PC-3 (cell line): ENCODE measurements around the gene GTF2A1L. TPM values are rescaled to one million over a fixed set of nuclear protein-coding genes. Genes with fewer than 3 reads are reported as not detected.

Experiments used
- ATAC-seq: fragments of 200-7000 bp; cut with Tn5 transposase; 2 replicates; pipeline ENCODE4 v1.9.1; 2020; ENCODE audit warnings: mild to moderate bottlenecking, moderate library complexity
- BruUV-seq: library from RNA; stranded (reverse); fragments of 400-500 nt; replicated peaks from 2 replicates; lab custom pipeline; 2021; lab: Mats Ljungman, UMichigan
- CTCF ChIA-PET: fragments of 300-600 bp; sonication (Branson Sonifier 250); formaldehyde crosslinking; loops from one replicate; lab custom pipeline; 2022; ENCODE audit warnings: antibody characterized with exemption; lab: Charles Lee
- POLR2A ChIA-PET: fragments of 300-600 bp; sonication (Branson Sonifier 250); formaldehyde crosslinking; loops from one replicate; lab custom pipeline; 2022; ENCODE audit warnings: antibody characterized with exemption; ENCODE audit not compliant: unreplicated experiment; lab: Charles Lee
- DNase-seq: peaks from one replicate; pipeline ENCODE4 v3.0.0-alpha.2; 2015
- H2AFZ ChIP-seq: fragments of 300-600 bp; sonication (generic); 2 replicates; pipeline ENCODE4 v1.6.0; 2016; ENCODE audit warnings: antibody characterized with exemption, low read length
- H3F3A ChIP-seq: fragments of 300-600 bp; sonication (generic); one replicate; pipeline ENCODE4 v1.6.0; 2017; ENCODE audit warnings: antibody characterized with exemption, low read length, control low read depth, mild to moderate bottlenecking; ENCODE audit not compliant: unreplicated experiment
- H3K27ac ChIP-seq: fragments of 300-600 bp; sonication (generic); 2 replicates; pipeline ENCODE4 v1.5.1; 2016; ENCODE audit warnings: mild to moderate bottlenecking, low read length
- H3K27me3 ChIP-seq: fragments of 300-600 bp; sonication (generic); 2 replicates; pipeline ENCODE4 v1.6.1; 2016; ENCODE audit warnings: low read length, mixed read lengths
- H3K36me3 ChIP-seq: fragments of 300-600 bp; sonication (generic); 2 replicates; pipeline ENCODE4 v1.6.1; 2016; ENCODE audit warnings: low read depth, mixed run types, low read length, mixed read lengths
- H3K4me1 ChIP-seq: fragments of 300-600 bp; sonication (generic); 2 replicates; pipeline ENCODE4 v1.5.1; 2016; ENCODE audit warnings: low read length; ENCODE audit not compliant: insufficient read depth
- H3K4me2 ChIP-seq: fragments of 300-600 bp; sonication (generic); 2 replicates; pipeline ENCODE4 v1.6.0; 2016; ENCODE audit warnings: low read length
- H3K4me3 ChIP-seq: fragments of 300-600 bp; sonication (generic); 2 replicates; pipeline ENCODE4 v1.5.1; 2016; ENCODE audit warnings: mild to moderate bottlenecking, low read length, mixed read lengths
- H3K79me2 ChIP-seq: fragments of 300-600 bp; sonication (generic); 2 replicates; pipeline ENCODE4 v1.6.1; 2017; ENCODE audit warnings: low read length, mixed read lengths
- H3K9ac ChIP-seq: fragments of 300-600 bp; sonication (generic); 2 replicates; pipeline ENCODE4 v1.6.0; 2016; ENCODE audit warnings: mild to moderate bottlenecking, low read length
- H3K9me2 ChIP-seq: fragments of 300-600 bp; sonication (generic); replicated peaks from 2 replicates; pipeline ENCODE4 v1.6.1; 2016; ENCODE audit warnings: mixed run types, low read length, mixed read lengths
- H3K9me3 ChIP-seq: fragments of 300-600 bp; sonication (generic); 2 replicates; pipeline ENCODE4 v1.6.1; 2016; ENCODE audit warnings: low read length, mixed read lengths
- H4K20me1 ChIP-seq: fragments of 300-600 bp; sonication (generic); 2 replicates; pipeline ENCODE4 v1.6.1; 2016; ENCODE audit warnings: low read length, mixed read lengths
- EZH2 ChIP-seq: fragments of 300-600 bp; sonication (generic); IDR thresholded peaks from one replicate; pipeline ENCODE4 v1.6.1; 2017; ENCODE audit warnings: antibody characterized with exemption, mild to moderate bottlenecking, low read length; ENCODE audit not compliant: unreplicated experiment
- EZH2phosphoT487 ChIP-seq: fragments of 300-600 bp; sonication (generic); IDR thresholded peaks from 2 replicates; pipeline ENCODE4 v1.6.1; 2018; ENCODE audit warnings: mild to moderate bottlenecking, antibody characterized with exemption, low read length, borderline replicate concordance
- intact Hi-C: fragments of 100-400 bp; cut with micrococcal nuclease; formaldehyde crosslinking; loops from 2 replicates; pipeline ENCODE4 v1.9.0; 2023
- total RNA-seq: library from RNA; depleted of rRNA; stranded (reverse); fragments of >200 nt; gene quantifications from 2 replicates; pipeline ENCODE4 v1.2.3, GENCODE V29; 2014
- TF ChIP-seq, protein P1 (sequence below): fragments of 300-600 bp; sonication (generic); conservative IDR thresholded peaks from 2 replicates; pipeline ENCODE4 v1.5.1; 2017; ENCODE audit warnings: antibody characterized with exemption, low read depth, mild to moderate bottlenecking, low read length

GTF2A1L gene
- total RNA-seq, 1 experiment from 2014 or later = not detected

DNA sequence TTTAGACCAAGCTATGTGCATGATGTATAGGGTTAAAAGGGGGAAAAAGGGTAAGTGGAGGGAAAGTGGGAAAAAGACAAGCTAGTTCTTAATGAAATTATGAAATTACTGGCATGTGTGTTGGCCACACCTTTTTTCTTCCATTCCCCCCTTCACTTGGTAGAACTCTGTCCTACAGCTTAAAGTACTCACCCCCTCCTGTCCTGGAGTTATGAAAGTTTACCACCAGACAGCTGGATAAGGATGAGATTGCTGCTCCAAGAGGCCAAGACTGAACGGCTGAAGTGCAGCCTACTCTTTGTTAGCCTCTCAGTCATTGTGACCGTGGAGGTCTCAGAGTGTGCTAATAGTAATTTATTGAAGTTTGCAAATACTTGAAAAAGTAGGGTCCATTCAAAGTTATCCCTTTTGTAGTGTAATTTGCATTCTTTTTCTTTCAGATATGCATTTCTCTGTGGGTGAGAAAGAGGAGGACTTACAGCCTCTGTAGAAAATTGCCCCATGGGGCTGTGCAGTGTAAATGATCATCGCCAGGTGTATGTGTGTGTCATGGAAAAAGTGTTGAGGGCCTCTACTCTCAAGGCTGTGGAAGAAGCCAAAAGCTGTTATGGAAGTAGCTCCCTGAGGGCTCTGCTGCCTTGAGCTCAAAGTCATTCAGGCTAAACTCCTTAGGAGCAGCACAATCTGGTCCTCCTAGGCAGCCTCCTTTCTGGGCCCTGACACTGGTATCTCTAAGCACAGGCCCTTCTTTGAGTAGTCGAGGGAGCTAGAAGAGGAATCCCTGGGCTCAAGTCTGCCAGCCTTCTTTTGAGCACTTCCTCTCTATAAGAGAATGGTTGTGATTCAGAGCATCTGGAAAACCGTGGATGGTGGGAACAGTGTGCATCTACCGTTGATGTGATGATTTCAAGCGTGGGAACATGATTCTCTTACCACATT is 91.7 kb downstream of the GTF2A1L start:
- H3K4me3 ChIP-seq = no peak overlapping the region
- H4K20me1 ChIP-seq = no peaks in the 10 kb centered on the region
- ChIA-PET POLR2A (no interaction called here), CTCF (no interaction called here)
- H3K9ac ChIP-seq = no peak overlapping the region
- no peak for DNase-seq
- no peaks in the 10 kb centered on the region for H3K9me3 ChIP-seq
- ATAC-seq = no peak
- H2AFZ ChIP-seq = no peak overlapping the region
- no peak for TF ChIP-seq EZH2phosphoT487
- TF ChIP-seq, protein P1, sequence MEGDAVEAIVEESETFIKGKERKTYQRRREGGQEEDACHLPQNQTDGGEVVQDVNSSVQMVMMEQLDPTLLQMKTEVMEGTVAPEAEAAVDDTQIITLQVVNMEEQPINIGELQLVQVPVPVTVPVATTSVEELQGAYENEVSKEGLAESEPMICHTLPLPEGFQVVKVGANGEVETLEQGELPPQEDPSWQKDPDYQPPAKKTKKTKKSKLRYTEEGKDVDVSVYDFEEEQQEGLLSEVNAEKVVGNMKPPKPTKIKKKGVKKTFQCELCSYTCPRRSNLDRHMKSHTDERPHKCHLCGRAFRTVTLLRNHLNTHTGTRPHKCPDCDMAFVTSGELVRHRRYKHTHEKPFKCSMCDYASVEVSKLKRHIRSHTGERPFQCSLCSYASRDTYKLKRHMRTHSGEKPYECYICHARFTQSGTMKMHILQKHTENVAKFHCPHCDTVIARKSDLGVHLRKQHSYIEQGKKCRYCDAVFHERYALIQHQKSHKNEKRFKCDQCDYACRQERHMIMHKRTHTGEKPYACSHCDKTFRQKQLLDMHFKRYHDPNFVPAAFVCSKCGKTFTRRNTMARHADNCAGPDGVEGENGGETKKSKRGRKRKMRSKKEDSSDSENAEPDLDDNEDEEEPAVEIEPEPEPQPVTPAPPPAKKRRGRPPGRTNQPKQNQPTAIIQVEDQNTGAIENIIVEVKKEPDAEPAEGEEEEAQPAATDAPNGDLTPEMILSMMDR = no peak
- no peak for TF ChIP-seq EZH2
- H3K4me2 ChIP-seq = no peak overlapping the region
- H3K27me3 ChIP-seq = no peaks in the 10 kb centered on the region
- no TSS peak for BruUV-seq
- H3K4me1 ChIP-seq = 0 out of 2 replicates have a peak, but pooled peaks cover 6% of the 10 kb centered on the region
- H3F3A ChIP-seq = no peaks in the 10 kb centered on the region
- intact Hi-C loops = no loop called here
- H3K79me2 ChIP-seq = no peaks in the 10 kb centered on the region
- no peaks in the 10 kb centered on the region for H3K9me2 ChIP-seq
- H3K27ac ChIP-seq = no peak overlapping the region
- no peaks in the 10 kb centered on the region for H3K36me3 ChIP-seq

DNA sequence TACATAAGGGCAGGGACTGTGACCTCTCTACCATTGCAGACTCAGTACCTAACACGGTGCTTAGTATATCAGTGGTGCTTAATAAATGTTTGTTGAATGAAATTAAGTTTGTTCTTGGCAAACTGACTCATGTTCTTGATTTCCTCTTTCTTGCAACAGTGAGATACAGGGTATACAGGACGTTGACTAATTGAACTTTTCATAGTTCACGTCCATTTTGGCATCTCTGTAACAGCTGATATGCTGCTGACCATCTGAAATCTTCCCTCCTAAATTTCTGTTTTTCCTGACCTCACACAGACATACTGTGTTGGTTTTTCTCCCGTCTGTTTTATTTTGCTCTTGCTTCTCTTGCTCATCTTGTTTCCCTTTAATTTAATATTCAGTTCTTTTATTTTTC is 93.7 kb downstream of the GTF2A1L start:
- no peak overlapping the region for H2AFZ ChIP-seq
- intact Hi-C loops = no loop called here
- no peaks in the 10 kb centered on the region for H3K27me3 ChIP-seq
- DNase-seq = no peak
- no peak overlapping the region for H3K27ac ChIP-seq
- no peaks in the 10 kb centered on the region for H3K9me2 ChIP-seq
- H3K4me2 ChIP-seq = no peak overlapping the region
- no peak for ATAC-seq
- H3K9ac ChIP-seq = no peak overlapping the region
- no peaks in the 10 kb centered on the region for H3K9me3 ChIP-seq
- H3K36me3 ChIP-seq = no peaks in the 10 kb centered on the region
- CTCF ChIA-PET = no interaction called here
- TF ChIP-seq, protein P1 = no peak
- TF ChIP-seq EZH2phosphoT487 = no peak
- TF ChIP-seq EZH2 = no peak
- no TSS peak for BruUV-seq
- POLR2A ChIA-PET = no interaction called here
- no peaks in the 10 kb centered on the region for H3F3A ChIP-seq
- H3K79me2 ChIP-seq = no peaks in the 10 kb centered on the region
- H3K4me3 ChIP-seq = no peak overlapping the region
- H3K4me1 ChIP-seq = 0 out of 2 replicates have a peak, but pooled peaks cover 6% of the 10 kb centered on the region
- no peaks in the 10 kb centered on the region for H4K20me1 ChIP-seq

DNA sequence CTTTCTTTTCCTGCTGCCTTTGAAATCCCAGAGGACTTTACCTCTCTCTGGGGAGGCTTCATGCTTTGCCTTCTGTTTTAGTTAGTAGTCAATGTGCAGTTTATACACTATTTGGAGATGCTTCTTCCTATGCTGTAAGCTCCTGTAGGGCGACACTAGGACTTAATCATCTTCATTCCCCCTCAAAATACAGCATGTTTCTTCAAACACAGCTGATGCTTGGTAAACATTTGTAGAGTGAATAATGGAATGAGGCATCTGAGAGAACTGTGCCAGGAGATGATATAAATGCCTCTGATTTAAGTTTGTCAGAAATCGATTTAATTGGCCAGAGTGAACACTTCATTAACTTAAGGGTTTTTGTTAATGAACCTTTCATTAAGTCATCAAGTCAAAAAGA is 94.5 kb downstream of the GTF2A1L start:
- Histone ChIP-seq H3K4me2 (no peak overlapping the region), H3K4me1 (0 out of 2 replicates have a peak, but pooled peaks cover 5% of the 10 kb centered on the region), H3K9ac (no peak overlapping the region), H3K36me3 (no peaks in the 10 kb centered on the region), H3K9me3 (no peaks in the 10 kb centered on the region), H4K20me1 (no peaks in the 10 kb centered on the region), H3K9me2 (no peaks in the 10 kb centered on the region), H3K79me2 (no peaks in the 10 kb centered on the region), H3K4me3 (no peak overlapping the region), H3K27ac (no peak overlapping the region), H2AFZ (no peak overlapping the region), H3F3A (no peaks in the 10 kb centered on the region), H3K27me3 (no peaks in the 10 kb centered on the region)
- ATAC-seq (no peak), DNase-seq (peak; percentile 45)
- ChIA-PET POLR2A (no interaction called here), CTCF (no interaction called here)
- intact Hi-C loops = no loop called here
- no TSS peak for BruUV-seq
- TF ChIP-seq, protein P1 = no peak
- TF ChIP-seq EZH2 (no peak), EZH2phosphoT487 (no peak)
